Eye (tissue), 1 donor: ENCODE results near the gene ZFP64.
"Not testable (repeated sequence)": the region's sequence is repeated elsewhere in the genome, so short reads cannot be mapped to it uniquely, and the experiment has no call there.

Experiments
- DNase-seq: peaks from one replicate; pipeline ENCODE4 v3.0.0-alpha.2; 2015

ZFP64 gene

DNA sequence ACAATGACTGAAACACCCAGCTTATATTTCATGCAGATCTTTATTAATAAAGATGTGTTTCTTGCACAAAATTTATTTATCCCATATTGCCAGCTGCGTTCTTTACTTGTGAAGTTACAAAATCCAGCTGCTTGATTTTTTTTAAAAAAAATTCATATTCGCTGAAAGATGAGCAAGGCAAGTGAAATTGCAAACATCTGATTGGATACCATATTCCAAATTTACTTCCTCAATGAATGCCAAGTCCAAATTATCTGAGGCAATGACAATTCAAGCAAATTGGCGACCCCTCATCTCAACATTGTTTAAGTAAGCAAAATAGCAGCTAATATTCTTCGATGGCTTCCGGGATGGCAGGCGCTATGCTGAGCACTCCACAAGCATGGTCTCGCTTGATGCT, 37.7 kb downstream of the ZFP64 start:
- DNase-seq = no peak

DNA sequence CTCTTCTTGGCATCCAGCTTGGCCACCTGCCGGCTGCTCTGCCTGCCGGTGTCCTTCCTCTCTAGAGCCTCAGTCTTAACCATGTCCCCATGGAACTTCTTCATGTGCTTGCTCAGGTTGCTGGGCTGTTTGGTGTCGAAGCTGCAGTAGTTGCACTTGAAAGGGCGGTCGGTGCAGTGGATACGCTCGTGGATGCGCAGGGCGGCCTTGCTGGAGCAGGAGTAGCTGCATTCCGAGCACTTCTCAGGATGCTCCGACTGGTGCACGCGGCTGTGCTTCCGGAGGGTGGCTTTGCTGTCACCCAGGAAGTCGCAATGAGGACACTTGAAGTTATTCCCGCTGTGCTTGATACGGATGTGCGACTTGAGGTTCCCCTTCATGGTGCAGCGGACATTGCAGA, 38.7 kb downstream of the ZFP64 start:
- DNase-seq = no peak

DNA sequence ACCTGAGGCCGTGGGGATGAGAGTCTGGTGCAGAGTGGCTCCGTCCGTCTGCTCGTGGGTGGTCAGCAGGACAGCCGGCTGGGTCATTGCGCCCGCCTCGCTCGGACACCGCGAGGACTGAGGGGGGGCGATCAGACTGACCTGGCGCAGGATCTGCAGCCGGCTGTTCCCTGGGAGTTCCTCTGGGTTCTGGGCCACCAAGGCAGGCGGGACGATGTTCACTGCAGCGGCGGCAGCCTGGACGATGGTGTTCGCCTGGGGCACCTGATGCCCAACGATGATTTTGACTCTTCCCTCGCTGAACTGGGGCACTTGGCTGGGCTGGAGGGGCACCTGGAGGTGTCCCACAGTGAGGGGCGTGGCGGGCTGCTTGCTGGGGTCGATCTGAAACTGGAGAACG, 39.2 kb downstream of the ZFP64 start:
- no peak for DNase-seq

GRCh38 chr20:52150440-52151258, 40.9 kb downstream of the ZFP64 start:
- peak; percentile 72 for DNase-seq

GRCh38 chr20:52145587-52145986, 46.0 kb downstream of the ZFP64 start:
- DNase-seq = no peak

- DNase-seq = no peak
Measured at GRCh38 chr20:52143277-52143676, 48.3 kb downstream of the ZFP64 start.

DNA sequence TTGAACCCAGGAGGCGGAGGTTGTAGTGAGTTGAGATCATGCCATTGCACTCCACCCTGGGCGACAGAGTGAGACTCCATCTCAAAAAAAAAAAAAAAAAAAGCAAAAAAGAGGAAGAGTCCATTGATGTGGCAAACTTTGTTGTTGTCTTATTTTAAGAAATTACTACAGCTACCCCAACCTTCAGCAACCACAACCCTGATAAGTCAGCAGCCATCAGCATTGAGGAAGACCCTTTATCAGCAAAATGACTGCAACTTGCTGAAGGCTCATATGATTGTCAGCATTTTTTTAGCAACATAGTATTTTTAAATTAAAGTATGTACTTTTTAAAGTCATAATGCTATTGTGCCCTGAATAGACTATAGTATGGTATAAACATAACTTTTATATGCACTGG, 48.8 kb downstream of the ZFP64 start:
- DNase-seq = no peak

DNA sequence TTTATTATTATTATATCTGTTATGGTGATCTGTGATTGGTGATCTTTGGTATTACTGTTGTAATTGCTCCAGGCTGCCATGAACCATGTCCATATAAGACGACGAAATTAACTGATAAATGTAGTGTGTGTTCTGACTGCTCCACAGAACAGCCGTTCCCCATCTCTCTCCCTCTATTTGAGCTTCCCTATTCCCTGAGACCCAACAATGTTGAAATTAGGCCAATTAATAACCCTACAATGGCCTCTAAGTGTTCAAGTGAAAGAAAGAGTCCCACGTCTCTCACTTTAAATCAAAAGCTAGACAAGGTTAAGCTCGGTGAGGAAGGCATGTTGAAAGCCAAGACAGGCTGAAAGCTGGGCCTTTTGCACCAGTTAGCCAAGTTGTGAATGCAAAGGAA, 51.6 kb downstream of the ZFP64 start:
- no peak for DNase-seq

- DNase-seq = no peak
Measured at GRCh38 chr20:52137850-52138249, 53.7 kb downstream of the ZFP64 start.

- not testable (repeated sequence) for DNase-seq
Measured at GRCh38 chr20:52133714-52134113, 57.9 kb downstream of the ZFP64 start.

- no peak for DNase-seq
Measured at GRCh38 chr20:52132337-52132736, 59.2 kb downstream of the ZFP64 start.

DNA sequence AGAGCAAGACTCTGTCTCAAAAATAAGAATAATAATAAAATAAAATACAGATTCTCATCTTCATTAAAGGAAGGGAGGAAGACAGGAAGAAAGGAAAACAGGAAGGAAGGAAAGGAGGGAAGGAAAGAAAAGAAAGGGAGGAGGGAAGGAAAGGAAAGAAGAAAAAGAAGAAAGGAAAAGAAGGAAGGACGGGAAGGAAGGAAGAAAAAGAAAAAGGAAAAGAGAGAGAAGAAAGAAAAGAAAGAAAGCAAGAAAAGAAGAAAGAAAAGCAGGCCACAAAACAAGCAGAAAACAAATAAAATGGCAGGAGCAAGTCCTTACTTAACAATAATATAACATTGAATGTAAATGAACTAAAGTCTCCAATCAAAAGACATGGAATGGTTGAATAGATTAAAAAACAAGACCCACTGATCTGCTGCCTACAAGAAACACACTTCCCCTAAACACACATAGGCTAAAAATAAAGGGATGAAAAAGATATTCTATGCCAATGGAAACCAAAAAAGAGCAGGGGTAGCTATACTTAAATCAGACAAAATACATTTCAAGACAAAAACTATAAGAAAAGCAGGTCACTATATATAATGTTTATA, 60.4 kb downstream of the ZFP64 start:
- no peak for DNase-seq

- no peak for DNase-seq
Measured at GRCh38 chr20:52130406-52130805, 61.2 kb downstream of the ZFP64 start.

DNA sequence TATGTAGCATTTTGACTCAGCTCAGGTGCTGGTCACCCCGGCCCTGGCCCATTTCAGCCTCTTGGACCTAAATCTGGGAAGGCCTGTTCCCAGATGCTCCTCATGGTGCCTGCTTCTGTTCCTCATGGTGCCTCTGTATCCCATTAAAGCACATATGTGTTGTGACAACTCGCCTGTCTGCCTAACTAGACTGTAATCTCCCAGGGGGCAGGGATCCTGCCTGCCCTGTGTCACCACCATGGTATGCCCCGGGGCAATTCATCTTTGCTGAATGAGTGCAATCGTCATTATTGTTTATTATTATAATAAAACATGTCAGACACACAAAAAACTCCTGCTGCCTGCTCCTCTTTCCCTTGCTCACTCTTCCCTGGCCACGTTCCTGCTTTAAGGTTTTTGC, 62.0 kb downstream of the ZFP64 start:
- no peak for DNase-seq

DNA sequence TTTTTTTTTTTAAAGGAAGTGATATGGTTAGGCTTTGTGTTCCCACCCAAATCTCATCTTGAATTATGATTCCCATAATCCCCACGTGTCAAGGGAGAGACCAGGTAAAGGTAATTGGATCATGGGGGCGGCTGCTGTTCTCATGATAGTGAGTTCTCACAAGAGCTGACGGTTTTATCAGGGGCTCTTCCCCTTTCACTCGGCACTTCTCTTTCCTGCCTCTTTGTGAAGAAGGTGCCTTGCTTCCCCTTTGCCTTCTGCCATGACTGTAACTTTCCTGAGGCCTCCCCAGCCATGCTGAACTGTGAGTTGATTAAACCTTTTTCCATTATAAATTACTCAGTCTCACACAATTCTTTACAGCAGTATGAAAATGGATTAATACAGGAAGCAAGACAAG, 64.3 kb downstream of the ZFP64 start:
- no peak for DNase-seq

GRCh38 chr20:52124821-52125220, 66.8 kb downstream of the ZFP64 start:
- DNase-seq = no peak

- DNase-seq = no peak
Measured at GRCh38 chr20:52118696-52119095, 72.9 kb downstream of the ZFP64 start.

- DNase-seq = no peak
Measured at GRCh38 chr20:52118016-52118623, 73.5 kb downstream of the ZFP64 start.

GRCh38 chr20:52110456-52110855, 81.1 kb downstream of the ZFP64 start:
- DNase-seq = no peak

- DNase-seq = peak; percentile 58
Measured at GRCh38 chr20:52105442-52106422, 85.8 kb downstream of the ZFP64 start.

- peak; percentile 76 for DNase-seq
Measured at GRCh38 chr20:52104546-52105441, 86.8 kb downstream of the ZFP64 start.
